HG03159 (cell line): ENCODE measurements around the gene SDE2.
A peak's percentile ranks its signal among the peaks of the same experiment; 100 is the strongest.
"Not testable (repeated sequence)": the region's sequence is repeated elsewhere in the genome, so short reads cannot be mapped to it uniquely, and the experiment has no call there.

Experiments used
- ATAC-seq: cut with Tn5 transposase; IDR thresholded peaks from one replicate; pipeline ENCODE4 v1.9.1; 2021; ENCODE audit warnings: mild to moderate bottlenecking, moderate library complexity; ENCODE audit not compliant: unreplicated experiment

SDE2 gene

GRCh38 chr1:225979421-225979820 lies 19.7 kb downstream of the SDE2 start:
- ATAC-seq, result no peak

- ATAC-seq, result no peak
Observed at GRCh38 chr1:225977937-225978748, 21.0 kb downstream of the SDE2 start.

GRCh38 chr1:225975146-225975545 lies 24.0 kb downstream of the SDE2 start:
- ATAC-seq, result not testable (repeated sequence)

- ATAC-seq, result no peak
Observed at GRCh38 chr1:225974454-225974853, 24.7 kb downstream of the SDE2 start.

DNA sequence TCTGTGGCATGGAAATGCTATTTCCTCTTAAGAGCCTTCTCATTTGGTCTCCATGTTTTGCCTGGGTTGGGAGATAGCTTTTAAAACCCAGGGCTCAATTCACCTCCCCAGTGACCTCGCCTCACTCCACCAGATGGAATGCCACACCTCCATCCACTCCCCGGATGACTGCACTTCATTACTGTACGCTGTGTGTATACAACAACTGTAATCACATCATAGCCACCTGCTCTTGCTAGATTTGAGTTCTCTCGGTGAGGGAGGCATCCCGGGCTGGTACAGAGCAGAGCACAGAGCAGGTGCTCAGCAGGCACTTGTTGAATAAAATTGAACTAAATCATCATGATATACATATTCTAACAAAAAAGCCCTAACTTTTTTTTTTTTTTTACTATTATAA lies 26.0 kb downstream of the SDE2 start:
- no peak for ATAC-seq

- ATAC-seq, result no peak
Observed at GRCh38 chr1:225972344-225973152, 26.6 kb downstream of the SDE2 start.

GRCh38 chr1:225970592-225971157 lies 28.5 kb downstream of the SDE2 start:
- ATAC-seq, result not testable (repeated sequence)

- ATAC-seq, result not testable (repeated sequence)
Observed at GRCh38 chr1:225969751-225970150, 29.4 kb downstream of the SDE2 start.

- ATAC-seq, result no peak
Observed at GRCh38 chr1:225965231-225965630, 33.9 kb downstream of the SDE2 start.

DNA sequence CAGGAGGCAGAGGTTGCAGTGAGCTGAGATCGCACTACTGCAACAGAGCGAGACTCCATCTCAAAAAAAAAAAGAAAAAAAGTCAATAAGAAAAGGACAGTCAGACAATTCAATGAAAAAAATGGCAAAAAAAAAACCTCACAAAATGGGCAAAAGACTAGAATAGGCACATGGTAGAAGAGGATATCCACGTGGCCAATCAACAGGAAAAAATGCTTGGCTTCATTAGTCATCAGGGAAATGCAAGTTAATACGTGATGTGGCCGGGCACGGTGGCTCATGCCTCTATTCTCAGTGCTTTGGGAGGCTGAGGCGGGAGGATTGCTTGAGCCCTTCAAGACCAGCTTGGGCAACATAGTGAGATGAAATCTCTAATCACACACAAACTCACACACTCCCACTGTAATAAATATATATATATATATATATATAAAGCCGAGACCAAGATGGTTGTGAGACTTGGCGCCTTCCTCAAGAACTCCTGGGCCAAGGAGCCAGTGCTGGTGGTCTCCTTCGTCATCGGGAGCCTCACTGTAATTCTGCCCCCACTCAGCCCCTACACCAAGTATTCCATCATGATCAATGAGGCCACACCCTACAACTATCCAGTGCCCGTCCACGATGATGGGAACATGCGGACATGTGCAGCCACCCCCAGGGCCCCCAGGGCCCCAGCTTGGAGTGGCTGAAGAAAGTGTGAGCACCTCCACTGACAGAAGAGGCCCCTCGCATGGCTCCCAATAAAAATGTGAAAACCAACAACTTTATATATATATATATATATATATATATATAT lies 35.2 kb downstream of the SDE2 start:
- no peak for ATAC-seq

DNA sequence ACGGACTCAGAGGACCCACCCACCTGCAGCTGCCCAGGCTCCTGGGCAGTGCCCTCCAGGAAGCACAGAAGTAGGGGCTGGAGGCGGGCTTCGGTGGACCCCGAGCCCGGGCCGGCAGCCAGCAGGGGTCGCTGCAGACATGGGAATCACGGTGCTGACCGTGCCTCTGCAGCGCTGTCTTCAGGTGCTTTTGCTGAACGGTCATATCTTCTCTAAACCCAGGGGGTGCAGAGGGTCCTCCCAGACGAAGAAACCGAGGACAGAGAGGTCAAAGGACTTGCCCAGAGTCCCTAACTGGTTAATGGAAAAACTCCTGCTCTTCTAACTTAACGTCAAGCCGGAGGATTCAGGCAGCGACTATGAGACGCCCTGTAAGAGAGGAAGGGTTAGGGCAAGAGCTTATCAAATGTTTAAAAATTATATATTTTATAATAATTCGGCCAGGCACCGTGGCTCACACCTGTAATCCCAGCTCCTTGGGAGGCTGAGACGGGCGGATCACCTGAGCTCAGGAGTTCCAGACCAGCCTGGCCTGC lies 36.6 kb downstream of the SDE2 start:
- peak; percentile 83 for ATAC-seq

DNA sequence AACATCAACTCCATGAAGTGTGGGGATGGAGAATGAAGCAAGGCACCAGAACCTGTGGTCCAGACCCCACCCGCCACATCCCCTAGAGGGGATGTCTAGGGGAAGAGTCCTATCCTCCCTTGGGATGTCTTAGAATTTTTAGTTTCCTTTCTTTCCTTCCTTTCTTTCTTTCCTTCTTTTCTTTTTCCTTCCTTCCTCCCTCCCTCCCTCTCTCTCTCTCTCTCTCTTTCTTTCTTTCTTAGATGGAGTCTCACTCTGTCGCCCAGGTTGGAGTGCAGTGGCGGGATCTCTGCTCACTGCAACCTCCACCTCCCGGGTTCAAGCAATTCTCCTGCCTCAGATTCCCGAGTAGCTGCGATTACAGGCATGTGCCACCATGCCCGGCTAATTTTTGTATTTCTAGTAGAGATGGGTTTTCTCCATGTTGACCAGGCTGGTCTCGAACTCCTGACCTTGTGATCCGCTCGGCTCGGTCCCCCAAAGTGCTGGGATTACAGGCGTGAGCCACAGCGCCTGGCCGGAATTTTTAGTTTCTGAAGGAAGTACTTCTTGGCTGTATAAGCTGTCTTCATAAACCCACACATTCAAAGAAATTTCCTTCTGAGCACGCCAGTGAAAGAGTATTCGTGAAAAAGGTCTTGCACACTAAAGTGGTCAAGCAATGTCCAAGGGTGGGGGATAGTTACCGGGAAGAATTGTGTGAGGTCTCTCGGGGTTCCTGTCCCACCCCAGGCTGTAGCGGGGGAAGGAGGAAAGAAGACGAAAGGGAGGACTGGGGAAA lies 37.3 kb downstream of the SDE2 start:
- ATAC-seq, result no peak

GRCh38 chr1:225958041-225958440 lies 41.1 kb downstream of the SDE2 start:
- ATAC-seq, result no peak

GRCh38 chr1:225954753-225955152 lies 44.4 kb downstream of the SDE2 start:
- no peak for ATAC-seq

DNA sequence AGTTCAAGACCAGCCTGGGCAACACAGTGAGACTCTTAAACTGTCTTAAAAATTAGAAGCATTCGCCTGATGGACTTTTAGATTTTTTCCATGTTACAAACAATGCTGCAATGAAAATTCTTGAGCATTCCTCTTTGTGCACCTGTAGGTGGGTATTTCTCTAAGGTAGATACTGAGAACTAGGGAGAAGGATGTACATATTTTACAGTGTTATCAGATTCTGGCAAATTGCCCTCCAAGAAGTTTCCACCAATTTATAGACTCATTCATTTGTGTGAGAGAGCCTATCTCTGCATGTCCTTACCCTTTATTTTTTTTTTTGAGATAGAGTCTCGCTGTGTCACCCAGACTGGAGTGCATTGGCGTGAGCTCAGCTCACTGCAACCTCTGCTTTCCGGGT lies 45.8 kb downstream of the SDE2 start:
- no peak for ATAC-seq

DNA sequence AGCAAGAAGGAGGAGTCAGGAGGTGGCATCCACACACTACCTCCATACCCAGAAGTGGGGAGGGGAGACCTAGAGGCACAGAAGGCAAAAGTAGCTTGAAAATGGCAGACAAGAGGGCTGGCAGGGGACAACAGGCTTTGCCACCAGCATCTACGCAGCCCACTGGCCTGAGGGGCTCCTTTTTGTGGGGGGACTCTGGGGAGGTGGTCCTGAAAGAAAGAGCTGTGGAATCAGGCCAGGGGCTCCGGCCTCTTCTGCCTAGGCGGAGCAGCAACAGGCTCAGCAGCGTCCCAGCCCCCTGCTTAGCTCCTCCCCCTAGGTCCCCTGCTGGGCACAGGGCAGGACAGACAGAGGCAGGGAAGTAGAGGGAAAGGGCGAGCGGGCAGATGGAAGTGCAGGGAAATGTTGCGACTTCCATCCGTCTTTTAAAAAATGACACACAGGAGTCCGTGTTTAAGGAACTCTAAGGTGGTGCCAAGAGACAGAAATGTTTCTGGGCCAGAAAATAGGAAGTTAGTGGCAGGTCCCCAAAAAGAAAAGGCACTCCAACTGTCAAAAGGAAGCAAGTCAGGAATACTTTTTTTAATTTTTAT lies 48.1 kb downstream of the SDE2 start:
- ATAC-seq, result no peak

- no peak for ATAC-seq
Observed at GRCh38 chr1:225949041-225949440, 50.1 kb downstream of the SDE2 start.

DNA sequence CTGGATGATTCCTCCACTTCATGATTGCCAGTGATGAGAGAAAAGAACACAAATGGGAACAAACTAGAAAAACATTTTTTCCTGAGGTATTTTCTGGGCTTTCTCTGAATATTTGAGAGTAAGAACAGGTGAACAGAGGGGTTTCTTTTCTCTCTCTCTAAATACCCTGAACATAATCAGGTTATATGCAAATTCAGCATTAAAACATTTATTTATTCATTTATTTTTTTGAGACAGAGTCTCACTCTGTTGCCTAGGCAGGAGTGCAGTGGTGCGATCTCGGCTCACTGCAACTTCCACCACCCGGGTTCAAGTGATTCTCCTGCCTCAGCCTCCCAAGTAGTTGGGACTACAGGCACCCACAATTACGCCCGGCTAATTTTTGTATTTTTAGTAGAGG lies 52.3 kb downstream of the SDE2 start:
- no peak for ATAC-seq

DNA sequence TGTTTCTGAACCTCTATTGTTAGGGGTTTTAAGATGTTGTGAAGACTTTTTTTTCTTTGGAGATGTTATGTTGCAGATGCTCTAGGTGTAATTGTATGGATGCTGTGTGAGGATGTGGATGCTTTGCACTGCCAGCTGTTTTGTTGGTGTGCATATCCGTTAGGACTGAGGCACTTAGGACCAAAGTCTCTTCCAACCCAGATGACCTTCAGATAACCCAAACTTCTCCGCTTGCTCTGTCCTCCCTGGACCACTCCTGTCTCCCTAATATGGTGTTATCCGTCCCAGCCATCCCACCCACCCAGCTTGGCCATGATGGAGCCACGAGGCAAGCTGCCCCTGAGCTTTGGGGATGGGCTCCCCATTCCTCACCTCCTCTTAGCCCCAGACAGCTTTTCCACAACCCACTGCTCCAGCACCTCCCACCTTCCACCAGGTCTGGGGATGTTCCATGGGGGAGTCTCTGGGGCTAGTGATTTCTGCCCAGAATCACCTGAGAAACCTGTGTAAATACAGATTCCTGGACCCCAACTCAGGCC lies 53.0 kb downstream of the SDE2 start:
- no peak for ATAC-seq
